Neural progenitor cell (in vitro differentiated cells): ENCODE results near the gene GRIK2.

Experiments used
- CTCF ChIP-seq: fragments of 200-600 bp; sonication (generic); IDR thresholded peaks from 2 replicates; pipeline ENCODE4 v1.5.1; 2017; ENCODE audit warnings: antibody characterized with exemption, mild to moderate bottlenecking
- EZH2 ChIP-seq: fragments of 200-600 bp; sonication (generic); IDR thresholded peaks from 2 replicates; pipeline ENCODE4 v1.6.1; 2017; ENCODE audit warnings: antibody characterized with exemption, mild to moderate bottlenecking, moderate library complexity
- EZH2phosphoT487 ChIP-seq: fragments of 200-600 bp; sonication (generic); IDR thresholded peaks from 2 replicates; pipeline ENCODE4 v1.6.1; 2017; ENCODE audit warnings: antibody characterized with exemption

DNA sequence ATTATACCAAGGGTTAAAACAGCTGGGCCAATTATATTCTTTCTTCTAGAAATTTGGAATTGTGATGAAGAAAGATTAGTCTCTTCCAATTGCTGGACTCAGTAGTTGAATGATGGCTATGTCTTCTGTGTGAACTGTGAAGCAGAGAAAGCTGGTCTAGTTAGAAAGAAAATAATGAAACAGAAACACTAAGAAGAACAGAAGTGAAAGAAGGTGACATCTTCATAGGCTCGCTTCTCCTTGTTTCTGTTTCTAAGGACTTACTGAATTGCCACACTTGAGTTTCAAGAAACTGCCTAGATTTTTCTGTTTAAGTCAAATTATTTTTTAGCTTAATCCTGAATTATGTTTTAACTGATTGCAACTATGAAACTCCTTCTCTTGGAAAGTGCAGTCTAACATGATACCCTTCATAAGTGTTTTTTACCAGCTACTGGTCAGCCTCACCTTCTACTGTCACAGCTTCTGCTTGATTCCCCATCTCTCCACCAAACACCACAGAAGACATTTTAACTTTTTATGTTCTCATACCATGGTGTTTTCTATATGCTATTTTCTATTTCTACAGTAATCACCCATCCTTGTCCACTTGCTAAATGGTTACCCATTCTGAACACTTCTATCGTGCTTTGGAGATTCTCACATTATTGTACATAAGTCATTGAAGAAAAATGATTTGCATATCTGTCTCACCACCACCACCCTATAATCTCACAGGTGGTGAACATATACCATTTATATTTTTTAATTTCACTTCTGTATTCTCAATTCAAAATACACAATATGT lies 268.8 kb downstream of the GRIK2 start:
- TF ChIP-seq CTCF (no peak), EZH2phosphoT487 (no peak), EZH2 (no peak)
